ENCODE data around the gene ROPN1B.
A peak's percentile ranks its signal among the peaks of the same experiment; 100 is the strongest.
"Not testable (repeated sequence)": the region's sequence is repeated elsewhere in the genome, so short reads cannot be mapped to it uniquely, and the experiment has no call there.

The ROPN1B gene

GRCh38 chr3:125968701-125969592, at the start of gene ROPN1B:
TSS of gene ROPN1B (plus strand) at chr3:125969178. CDS start at chr3:125972055, 2,877 bp downstream.
- not testable (repeated sequence) for DNase-seq

GRCh38 chr3:125920191-125920590, 48.8 kb upstream of the ROPN1B start:
- DNase-seq = not testable (repeated sequence)

GRCh38 chr3:125920751-125921279, 48.2 kb upstream of the ROPN1B start:
- DNase-seq = not testable (repeated sequence)

- DNase-seq = peak; percentile 60 to 65
These were observed 47.3 kb upstream of the ROPN1B start for GRCh38 chr3:125921712-125922111.

DNA sequence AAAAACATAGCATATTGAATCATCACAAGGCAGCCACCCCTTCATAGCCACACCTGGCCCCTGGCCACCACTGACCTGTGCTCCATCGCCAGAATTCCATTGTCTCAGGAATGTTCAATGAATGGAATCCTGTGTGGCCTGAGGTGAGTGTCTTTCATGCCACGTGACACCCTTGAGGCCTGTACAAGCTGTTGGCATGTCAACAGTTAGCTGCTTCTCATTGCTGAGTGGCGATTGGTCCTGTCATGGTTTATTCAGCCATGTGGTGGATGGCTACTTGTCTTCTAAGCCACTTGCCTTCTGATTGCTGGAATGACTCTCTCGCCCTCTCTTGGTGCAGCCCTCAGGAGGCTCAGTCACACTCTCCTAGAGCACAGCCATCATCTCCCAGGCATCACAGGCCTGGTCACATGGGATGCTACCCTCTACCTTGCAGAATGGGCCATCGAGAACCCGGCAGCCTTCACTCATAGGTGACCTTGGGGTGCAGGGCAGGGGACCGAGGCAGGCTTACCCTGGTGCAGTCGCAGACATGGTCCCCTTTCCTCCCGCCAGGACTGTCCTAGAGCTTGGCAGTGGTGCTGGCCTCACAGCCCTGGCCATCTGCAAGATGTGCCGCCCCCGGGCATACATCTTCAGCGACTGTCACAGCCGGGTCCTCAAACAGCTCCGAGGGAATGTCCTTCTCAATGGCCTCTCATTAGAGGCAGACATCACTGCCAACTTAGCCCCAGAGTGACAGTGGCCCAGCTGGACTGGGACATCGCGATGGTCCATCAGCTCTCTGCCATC, 45.5 kb upstream of the ROPN1B start:
- DNase-seq = not testable (repeated sequence)

DNA sequence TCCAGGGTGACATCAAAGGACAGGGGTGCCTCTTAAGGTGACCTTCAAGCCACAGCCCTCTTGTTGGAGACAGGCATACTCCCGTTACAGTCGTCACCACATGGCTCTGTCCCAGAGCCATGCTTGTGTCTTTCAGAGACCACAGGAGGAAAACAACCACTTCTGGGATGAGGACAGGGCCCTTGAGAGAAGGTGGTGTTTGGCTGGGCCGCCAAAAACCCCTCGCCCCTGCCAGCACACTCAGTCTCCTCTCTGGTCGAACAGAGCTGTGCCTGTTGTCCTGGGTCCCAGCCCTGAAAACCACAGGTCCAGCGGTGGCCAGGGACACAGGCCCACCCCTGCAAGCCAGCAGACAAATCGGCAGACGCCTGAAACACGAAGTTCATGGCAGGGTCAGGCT, 44.7 kb upstream of the ROPN1B start:
- not testable (repeated sequence) for DNase-seq

- DNase-seq = not testable (repeated sequence)
These were observed 43.3 kb upstream of the ROPN1B start for GRCh38 chr3:125925727-125926126.

- DNase-seq = peak; percentile 82 to 84
These were observed 40.0 kb upstream of the ROPN1B start for GRCh38 chr3:125928771-125929545.

DNA sequence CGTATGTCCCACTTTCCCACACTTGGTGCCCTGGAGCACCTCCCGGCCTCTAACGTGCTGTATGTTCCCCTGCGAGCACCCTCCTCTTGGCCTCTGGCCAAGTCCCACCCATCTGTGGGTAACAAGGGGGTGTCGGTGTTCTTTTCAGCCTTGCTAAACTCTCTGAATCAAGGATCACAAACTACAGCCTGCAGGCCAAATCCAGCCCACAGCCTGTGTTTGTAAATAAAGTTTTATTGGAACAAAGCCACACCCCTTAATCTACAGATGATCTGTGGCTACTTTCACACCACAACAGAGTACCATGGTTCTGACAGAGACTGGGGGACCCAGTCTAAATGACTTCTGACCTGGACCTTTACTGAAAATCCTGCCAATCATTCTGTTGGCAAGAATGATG, 39.2 kb upstream of the ROPN1B start:
- not testable (repeated sequence) for DNase-seq

DNA sequence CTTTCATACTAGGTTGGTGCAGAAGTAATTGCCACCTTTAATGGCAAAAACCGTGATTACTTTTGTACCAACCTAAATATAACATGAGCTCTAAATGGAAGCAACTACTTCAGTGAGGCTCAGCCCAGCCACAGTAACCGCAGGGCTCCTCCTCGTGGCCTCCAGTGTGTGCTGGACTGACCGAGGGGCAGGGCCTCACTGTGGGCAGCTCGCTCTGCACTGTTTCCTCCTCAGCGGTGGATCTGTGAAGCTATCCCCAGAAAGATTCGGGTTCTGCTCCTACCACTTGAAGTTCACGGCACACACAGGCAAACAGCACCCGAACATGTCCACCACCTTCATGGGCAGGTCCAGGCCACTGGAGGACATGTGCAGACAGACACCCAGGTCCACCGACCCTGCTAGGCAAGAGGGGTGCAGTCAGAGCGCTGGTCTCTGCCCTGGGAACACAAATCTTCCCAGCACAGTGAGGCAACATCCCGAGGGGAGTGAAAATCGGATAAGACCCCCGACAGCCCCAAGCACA, 37.6 kb upstream of the ROPN1B start:
- not testable (repeated sequence) for DNase-seq

GRCh38 chr3:125933397-125934173, 35.4 kb upstream of the ROPN1B start:
- not testable (repeated sequence) for DNase-seq

DNA sequence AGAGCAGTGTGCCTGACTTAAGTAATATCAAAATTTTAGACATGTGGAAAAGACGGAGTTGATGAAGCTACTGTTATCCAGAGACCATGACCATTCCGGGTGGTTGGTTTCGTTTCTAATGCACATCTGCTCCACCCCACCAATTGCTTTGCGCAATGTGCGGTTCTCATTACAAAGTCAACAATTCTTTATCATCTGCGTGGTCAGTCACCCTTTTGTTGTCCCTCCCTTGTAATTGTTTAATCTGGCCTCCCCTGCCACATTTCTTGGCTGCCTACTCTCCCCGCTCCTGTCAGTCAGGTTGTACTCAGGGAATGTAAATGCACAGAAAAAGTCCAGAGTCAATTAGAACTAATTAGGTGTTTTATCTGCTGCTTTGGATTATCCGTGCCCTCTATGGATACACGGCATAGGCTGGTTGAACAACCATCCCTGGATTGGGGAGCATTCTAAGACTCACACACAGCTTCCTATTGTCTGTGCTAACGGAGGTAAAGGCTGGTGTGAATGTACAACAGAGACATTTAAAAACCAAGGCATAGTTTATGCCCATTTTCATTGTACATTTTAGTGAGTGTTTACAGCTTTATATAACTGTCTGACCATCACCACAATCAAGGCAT, 33.6 kb upstream of the ROPN1B start:
- not testable (repeated sequence) for DNase-seq

GRCh38 chr3:125936210-125936815, 32.7 kb upstream of the ROPN1B start:
- not testable (repeated sequence) for DNase-seq

DNA sequence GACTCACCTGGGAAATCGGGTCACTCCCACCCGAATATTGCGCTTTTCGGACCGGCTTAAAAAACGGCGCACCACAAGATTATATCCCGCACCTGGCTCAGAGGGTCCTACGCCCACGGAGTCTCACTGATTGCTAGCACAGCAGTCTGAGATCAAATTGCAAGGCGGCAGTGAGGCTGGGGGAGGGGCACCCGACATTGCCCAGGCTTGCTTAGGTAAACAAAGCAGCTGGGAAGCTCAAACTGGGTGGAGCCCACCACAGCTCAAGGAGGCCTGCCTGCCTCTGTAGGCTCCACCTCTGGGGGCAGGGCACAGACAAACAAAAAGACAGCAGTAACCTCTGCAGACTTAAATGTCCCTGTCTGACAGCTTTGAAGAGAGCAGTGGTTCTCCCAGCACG, 32.1 kb upstream of the ROPN1B start:
- not testable (repeated sequence) for DNase-seq

GRCh38 chr3:125947806-125948205, 21.2 kb upstream of the ROPN1B start:
- DNase-seq = not testable (repeated sequence)

- not testable (repeated sequence) for DNase-seq
These were observed 20.1 kb upstream of the ROPN1B start for GRCh38 chr3:125948901-125949300.

GRCh38 chr3:125951176-125951575, 17.8 kb upstream of the ROPN1B start:
- not testable (repeated sequence) for DNase-seq

GRCh38 chr3:125957020-125957419, 12.0 kb upstream of the ROPN1B start:
- not testable (repeated sequence) for DNase-seq

GRCh38 chr3:125957674-125958510, 11.1 kb upstream of the ROPN1B start:
- DNase-seq = no peak
